NCI-H187 (cell line): ENCODE results near the gene DUSP18.
"Not testable (repeated sequence)": the region's sequence is repeated elsewhere in the genome, so short reads cannot be mapped to it uniquely, and the experiment has no call there.

Source experiments
- DNase-seq, 2 experiments: peaks; one replicate each; lab custom pipeline; 2025; lab: John Stamatoyannopoulos, UW

Gene DUSP18

DNA sequence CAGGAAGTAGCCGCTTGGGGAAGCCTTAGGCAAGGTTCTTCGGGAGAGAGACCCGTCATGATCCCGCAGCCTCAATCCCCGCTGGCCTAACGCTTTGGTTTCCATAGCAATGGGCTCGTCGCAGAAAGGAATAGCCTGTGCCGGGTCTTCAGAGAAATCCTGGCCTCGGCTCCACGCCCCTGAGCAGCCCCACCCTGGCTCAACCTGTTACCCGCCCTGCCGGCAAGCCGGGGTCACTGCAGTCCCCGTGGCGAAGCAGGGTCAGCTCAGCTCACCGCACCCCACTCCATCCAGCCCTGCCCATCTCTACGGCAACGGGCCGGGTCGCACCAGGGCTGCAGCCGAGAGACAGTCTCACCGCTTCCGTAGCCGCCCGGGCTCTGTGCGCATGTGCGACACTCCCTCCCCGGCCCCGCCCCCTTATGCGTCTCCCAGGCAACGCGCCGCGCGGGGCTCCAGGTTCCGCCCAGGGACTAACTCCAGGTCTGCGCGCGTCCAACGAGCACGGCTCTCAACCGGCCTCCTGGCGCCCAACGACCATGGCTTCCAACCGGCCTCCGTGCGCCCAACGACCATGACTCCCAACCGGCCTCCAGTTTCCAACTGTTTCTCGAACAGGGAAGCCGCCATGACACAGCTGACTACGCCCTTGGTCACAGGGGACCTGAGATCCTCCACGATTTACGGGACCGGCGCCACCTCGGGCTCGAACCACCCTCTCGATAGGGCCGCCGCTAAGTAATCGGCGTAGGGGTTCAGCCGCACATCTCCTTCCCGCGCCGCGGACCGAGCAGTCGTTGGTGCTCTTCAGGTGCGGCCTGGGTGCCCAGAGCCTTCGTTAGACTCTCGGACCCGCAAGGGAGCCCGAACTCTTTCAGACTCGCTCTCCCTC lies at the start of gene DUSP18:
TSS of gene DUSP18 (minus strand) at position 382 of the 892 bp plus-strand sequence. CDS start 3,872 bp downstream, outside the sequence.
- peak; percentile 61 to 81 for DNase-seq

DNA sequence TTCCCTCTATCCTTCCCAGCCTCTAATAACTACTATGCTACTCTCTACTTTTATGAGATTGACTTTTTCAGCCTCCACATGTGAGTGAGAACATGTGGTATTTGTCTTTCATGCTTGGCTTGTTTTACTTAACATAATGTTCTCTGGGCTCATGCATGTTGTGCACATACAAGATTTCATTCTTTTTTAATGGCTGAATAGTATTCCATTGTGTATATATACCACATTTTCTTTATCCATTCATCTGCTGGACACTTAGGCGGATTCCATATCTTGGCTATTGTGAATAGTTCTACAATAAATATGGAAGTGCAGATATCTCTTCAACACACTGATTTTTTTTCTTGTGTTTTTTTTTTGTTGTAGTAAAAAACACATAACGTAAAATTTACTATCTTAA lies 46.4 kb upstream of the DUSP18 start:
- no peak for DNase-seq

DNA sequence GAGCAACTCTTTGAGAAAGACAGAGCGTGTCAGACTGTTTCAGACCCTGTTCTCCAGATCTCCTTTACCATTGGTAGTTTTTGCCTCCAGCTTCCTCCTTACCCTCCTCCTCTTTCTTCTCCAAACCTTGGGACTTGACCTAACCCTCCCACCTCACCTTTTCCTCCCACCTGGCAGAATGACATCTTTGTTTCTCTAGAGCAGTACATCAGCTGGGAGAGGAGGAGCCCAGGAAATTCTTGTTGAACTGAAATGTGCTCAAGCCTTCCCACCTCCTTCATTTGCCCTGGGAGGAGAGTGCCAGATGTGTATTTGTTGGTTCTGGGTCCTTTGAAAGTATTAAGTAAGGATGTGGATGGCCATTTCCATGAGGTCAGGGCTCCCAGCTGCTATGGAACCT lies 44.4 kb upstream of the DUSP18 start:
- DNase-seq: no peak

DNA sequence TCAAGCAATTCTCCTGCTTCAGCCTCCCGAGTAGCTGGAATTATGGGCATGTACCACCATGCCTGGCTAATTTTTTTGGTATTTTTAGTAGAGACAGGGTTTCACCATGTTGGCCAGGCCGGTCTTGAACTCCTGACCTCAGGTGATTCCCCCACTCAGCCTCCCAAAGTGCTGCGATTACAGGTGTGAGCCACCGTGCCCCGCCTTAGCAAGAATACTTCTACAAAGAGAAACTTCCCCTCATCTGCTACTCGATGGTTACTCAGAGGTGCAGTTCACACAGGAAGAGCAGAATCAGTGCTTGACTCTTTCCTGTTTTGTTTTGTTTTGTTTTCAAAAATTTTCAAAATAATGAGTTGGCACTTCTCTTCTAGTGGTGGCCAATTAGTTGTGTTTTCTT lies 42.3 kb upstream of the DUSP18 start:
- not testable (repeated sequence) for DNase-seq

DNA sequence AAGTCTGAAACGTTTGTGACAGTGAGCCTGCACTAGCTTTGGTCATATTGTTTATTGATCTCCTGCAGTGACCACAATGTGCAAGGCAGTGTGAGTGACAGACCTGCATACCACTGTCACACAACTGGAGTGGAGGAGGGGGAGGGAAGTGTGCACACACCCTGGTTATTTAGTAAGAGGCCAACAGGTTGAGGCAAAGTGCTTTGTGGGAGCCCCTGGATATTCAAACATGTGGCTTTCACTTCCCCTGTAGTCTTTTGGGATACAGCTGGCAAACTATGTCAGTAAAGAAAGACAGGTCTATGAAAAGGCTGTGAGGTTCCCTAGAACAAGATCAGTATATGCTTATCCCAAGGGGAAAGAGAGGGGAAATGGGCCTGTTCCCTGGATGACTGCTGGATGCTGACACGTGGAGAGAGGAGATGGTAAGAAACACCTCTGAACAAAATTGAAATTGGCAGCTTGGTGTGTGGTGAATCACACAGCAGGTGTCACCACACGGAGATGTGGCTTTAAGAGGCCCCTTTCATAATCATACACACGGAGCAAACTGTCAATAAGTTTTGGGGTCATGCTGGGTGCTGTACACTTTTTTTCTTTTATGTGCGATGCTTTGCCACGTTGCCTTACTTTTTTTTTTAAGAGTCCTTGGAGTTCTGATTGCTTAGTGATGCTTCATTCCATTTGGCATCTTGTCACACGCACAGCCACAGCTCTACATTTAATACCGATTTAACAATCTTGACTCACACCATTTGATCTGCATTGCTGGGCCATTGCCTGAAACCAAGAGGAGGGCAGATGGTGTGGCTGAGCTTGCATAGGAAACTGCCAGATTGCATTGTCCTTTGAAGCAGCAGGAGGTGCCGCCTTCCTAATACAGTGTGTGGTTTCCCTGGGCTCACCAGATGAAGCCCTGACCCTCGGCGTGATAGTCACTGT lies 38.3 kb upstream of the DUSP18 start:
- no peak for DNase-seq

DNA sequence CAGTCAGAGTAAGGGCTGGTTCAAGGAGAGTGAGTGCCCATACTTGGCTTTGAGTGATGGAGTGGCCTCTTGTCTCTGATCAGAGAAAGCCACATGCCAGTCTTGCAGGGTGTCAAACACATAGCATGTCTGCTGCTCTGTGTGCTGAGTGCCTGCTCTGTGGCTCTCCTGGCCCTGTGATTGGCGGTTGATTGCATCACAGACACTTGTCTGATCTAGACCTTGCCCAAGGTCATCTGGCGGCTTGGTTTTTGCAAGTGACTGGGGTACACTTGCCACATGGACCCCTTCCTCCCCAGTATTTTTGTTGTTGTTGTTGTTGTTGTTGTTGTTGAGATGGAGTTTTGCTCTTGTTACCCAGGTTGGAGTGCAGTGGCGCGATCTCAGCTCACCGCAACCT lies 37.3 kb upstream of the DUSP18 start:
- no peak for DNase-seq

DNA sequence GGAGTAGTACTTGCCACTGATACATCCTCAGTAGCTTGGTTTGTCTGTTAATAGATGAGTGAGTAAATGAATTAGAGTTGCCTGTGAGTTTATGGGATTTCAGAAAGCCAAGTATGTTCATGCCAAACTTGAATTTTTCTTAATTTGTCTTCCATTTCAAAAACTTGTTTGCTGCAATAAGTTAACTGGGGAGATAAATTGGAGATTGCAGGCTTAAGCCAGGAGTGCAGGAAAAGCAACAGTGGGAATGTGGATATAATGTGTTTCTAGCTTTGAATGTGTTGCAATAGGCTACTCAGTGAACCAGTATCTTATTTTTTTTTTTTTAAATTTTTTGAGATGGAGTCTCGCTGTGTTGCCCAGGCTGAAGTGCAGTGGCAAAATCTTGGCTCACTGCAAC lies 35.2 kb upstream of the DUSP18 start:
- DNase-seq: no peak

DNA sequence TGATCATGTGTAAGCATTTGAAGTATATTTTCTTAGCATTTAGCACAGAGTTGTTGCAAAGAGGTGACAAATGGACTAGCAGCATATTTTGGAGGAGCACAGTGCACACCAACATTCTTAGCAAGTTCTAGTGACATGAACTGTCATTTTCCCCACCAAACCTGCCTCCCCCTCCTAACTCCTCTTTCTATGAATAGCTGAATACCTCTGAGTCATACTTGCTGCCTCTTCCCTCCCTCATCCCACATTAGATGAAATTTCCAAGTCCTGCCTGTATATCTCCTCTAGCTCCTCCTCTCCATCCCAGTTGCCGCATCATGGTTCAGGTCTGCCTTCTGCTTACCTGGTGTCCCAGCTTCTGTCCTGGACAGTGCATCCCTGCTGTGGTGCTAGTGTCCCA lies 34.2 kb upstream of the DUSP18 start:
- DNase-seq: no peak

DNA sequence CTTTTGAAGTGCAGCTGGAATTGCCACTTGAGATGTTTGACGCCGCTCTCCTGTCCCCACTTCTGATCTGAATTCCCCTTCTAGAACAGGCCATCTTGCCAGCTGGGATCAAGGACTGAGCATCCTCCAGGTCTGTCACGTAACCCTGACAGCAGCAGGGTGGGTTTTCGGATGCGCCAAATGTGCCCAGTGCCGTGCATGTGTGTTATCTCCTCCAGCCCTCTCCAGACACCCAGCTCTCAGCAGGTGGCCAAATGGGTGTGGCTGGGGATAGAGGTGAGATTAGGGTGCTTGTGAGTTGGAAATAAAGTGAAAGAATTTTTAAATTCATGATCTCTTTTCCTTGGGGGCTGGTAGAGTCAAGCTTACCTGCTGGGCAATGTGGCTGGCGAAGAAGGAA lies 30.3 kb upstream of the DUSP18 start:
- DNase-seq: no peak

DNA sequence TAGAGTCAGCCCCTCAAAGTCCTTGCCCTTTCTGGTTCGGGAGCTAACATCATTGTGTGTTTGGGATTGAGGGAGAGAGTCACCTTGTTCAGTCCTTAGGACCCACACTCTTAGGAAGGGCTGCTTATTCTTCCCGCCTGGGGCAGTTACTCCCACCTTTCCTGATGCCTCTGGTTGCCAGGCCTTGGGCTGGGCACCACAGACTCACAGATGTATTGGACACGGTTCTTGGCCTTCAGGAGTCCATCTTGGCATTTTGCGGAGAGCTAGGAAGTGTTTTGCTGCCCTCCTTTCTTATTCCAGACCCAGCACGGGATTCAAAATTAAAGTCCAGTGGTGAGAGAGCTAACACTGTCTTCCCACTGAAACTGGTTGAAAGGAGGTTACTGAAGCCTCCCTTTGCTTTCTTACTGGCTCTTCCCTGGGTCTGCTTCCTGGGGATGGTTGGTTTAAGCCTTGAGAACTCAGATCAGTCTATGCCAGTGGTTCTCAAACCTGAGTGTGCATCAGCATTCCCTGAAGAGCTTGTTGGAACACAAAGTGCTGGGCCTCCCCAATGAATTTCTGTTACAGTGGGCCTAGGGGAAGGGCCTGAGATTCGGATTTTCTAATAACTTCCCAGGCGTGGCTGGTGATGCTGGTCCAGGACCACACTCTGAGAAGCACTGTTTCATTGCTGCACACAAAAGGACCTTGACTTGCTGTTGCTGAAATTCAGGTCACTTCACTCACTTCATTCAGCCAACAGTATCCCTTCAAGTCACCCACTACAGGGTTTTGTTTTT lies 28.4 kb upstream of the DUSP18 start:
- DNase-seq: no peak

DNA sequence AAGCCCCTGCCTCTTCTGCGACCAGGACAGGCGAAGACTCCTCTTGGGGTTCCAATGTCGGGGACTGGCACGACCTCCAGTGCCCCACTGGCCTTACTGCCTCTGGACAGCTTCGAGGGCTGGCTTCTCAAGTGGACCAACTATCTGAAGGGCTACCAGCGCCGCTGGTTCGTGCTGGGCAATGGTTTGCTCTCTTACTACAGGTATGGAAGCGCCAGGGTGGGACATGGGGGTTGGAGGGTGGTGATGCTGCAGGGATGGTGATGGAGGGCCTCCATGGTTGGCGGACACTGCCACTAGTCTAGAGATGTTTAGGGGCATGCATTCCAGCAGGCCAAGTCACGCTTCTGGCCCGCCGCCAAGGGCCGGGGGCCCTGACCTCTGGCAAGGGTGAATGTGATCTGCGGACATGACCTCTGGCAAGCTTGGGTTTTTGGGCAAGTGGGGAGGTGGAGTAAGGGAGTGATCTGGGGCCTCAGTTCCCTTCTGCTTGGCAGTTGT lies 27.7 kb upstream of the DUSP18 start:
- DNase-seq: no peak

DNA sequence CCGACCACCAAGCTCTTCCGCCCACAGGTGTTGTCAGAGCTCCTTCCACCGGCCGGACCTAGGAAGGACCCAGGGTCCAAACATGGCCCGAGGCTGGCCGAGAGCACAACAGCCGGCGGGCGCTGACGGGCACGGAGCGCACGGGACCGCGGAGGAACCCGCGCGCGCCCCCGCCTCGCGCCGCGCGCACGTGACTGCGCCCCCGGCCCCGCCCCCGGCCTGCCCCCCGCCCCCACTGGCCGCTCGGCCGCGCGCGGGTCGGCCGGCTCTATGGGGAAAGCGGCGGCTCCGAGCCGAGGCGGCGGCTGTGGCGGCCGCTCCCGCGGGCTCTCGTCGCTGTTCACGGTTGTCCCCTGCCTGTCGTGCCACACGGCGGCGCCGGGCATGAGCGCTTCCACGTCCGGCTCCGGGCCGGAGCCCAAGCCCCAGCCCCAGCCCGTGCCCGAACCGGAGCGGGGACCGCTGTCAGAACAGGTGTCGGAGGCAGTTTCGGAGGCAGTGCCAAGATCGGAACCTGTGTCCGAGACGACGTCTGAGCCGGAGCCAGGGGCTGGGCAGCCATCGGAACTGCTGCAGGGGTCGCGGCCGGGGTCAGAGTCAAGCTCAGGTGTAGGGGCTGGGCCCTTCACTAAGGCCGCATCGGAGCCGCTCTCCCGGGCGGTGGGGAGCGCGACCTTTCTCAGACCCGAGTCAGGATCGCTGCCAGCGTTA lies 27.1 kb upstream of the DUSP18 start, which contains the start of gene OSBP2:
TSS of gene OSBP2 (plus strand) at position 235 of the 711 bp plus-strand sequence. CDS start at position 271, 36 bp downstream.
- DNase-seq: no peak

DNA sequence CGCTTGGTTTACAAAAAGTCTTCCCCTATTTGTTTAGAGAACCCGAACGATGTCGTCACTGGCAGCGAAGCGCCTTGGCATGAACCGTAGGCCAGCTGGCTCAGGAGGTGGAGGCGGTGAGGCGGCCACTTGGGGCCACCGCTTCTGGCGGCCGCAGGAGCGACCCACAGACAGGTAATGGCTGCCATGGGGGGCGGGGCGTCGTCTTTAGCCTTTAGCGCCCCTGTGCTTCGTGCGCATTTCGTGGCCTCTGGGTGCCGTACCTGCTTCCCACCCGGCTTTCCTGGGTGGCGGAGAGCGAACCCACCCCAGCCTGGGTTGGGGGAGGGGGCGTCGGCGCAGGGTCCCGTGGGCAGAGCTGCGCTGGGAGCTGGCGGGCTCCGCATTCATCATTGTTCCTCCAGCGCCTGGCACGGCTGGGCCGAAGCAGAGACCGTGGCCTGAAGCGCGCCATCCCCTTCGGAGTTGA lies 26.5 kb upstream of the DUSP18 start:
- peak; percentile 42 to 46 for DNase-seq

DNA sequence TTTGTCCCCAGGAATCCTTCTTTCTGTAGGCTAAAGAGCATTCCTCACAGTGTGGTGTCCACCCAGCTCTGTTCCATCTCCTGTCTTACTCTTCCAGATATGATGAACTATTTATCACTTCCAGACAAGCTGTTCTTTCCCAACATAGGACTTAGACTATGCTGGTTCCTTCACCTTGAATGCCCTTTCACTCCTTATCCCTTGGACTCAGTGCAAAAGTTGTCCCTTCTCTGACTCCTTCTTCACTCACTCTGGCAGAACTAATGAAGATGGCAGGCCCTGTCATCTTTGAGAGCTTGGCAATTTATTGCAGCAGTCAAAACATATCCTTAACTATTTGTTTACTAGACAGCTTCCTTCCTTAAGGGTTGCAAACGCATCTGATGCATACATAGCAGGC lies 23.5 kb upstream of the DUSP18 start:
- no peak for DNase-seq

DNA sequence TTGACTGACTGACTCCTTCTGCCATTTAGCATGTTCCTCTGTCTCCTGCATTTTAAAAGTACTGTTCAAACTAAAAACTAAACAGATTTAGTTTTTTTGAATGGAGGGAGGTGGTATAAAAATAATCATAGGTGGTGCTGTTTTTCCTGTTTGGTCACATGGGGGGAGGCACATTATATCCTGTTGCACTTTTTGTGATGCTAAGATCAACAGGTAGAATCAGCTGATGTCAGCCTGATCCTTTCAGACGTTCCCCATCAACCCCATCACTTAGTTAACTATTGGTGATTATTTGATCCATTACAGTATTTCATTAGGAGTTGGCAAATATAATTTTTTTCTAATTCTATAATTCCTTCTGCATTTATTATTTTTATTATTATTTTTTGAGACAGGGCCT lies 21.9 kb upstream of the DUSP18 start:
- DNase-seq: no peak

DNA sequence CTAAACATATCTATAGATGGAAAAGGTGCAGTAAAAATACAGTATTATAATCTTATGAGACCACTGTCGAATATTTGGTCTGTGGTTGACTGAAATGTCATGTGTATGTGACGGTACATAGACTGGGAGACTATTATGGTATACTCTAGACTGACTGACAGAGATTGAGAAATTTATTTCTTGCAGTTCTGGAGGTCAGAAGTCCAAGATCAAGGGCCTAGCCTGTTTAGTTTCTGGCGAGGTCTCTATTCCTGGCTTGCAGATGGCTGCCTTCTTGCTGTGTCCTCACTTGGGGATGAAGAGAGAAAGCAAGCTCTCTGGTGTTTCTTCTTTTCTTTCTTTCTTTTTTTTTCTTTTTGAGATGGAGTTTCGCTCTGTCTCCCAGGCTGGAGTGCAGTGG lies 19.7 kb upstream of the DUSP18 start:
- no peak for DNase-seq

DNA sequence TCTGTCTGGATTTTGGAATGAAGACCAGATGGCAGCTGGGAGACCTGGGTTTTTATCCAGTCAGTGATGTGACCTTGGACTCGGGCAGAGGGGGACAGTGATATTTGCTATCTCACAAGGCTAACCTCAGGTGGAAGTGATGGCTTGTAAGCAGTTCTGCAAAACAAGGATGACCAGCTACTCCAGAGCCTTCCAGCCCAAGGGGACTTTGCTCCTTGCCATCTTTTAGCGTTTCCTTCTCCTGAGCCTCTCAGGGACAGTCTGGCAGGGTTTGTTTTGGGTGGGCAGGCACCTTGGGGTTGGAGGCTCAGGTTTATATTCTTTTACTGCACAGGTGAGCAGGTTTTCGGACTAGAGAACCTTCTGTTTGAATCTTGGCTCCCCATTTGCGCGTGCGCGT lies 17.5 kb upstream of the DUSP18 start:
- DNase-seq: no peak

DNA sequence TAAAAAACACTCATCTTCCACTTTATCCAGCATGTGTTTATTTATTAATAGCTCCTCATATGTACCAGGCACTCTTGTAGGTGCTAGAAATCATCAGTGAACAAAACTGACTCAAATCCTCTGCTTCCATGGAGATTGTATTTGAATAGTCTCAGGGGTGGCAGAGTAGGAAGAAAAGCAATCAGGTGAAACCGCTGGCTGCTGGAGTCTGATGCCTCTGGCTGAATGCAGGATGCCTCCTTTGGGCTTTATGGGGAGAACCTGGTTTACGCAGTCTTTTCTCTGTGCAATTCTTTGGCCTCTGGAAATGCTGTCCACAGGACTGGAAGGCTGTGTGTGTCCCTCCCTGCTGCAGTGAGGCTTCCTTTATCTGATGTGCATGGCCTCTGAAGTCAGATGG lies 14.2 kb upstream of the DUSP18 start:
- no peak for DNase-seq

DNA sequence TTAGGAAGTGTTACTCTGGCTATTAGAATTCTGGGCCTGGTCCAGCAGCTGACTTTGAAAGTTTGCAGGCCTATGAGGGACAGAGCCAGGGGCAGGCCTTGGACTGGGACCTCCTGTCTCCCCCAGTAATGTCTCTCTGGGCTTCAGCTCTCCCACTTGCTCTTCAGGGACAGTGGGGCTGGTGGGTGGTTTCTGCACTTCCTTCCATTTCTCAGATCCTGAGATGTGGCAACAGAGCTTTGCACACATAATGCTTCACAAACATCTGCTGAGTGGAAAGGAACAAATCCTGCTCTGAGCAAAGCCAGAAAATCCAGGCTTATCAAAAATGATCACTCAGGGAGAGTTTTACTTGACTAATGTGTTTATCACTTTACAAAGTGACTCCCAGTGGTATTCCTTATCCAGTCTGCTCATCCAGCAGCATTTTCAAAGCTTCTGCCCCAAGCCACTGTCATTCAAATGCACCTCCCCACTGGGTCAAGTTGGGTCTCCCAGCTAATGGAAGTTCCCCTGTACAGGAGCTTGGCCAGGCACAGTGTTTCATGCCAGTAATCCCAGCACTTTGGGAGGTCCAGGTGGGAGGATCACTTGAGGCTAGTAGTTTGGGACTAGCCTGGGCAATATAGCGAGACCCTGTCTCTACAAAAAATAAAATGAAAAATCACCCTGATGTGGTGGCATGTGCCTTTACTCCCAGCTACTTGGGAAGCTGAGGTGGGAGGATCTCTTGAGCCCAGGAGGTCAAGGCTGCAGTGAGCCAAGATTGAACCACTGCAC lies 13.5 kb upstream of the DUSP18 start:
- no peak for DNase-seq
